ENCODE data around the gene MYL10.

Gene MYL10

DNA sequence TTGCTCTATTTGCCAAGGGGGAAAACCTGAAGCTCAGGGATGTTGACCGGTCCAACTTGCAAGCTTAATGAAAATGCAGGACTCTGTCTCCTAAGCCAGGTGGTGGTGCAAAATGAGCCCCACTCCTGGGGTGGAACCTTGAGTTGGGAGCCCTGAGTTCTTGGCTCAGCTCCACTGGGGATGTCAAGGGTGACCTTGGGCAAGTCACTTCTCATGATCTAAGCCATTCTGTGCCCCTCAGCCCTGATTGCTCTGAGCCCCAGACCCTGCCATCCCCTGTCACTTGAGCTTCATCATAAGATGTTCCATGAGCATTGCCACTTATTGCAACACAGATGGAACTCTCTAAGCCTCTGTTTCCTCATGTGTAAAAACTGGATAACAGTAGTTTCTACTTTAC is 33.9 kb downstream of the MYL10 start:
- no peak for DNase-seq

- no peak for DNase-seq
Observed at GRCh38 chr7:101594790-101595189, 34.3 kb downstream of the MYL10 start.

- no peak for DNase-seq
Observed at GRCh38 chr7:101593556-101593955, 35.5 kb downstream of the MYL10 start.

DNA sequence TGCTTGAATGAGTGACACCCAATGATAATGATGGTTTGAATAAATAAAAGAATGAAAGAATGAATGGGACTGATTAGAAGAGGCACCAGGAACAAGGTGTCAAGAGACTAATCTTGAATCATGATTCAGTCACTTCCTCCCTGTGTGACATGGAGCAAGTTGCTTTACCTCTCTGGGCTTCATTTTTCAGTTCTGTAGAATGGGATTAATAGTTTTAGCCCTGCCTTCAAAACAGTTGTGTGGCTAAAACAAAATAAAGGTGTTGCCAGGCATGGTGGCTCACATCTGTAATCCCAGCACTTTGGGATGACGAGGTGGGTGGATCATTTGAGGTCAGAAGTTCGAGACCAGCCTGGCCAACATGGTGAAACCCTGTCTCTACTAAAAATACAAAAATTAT is 37.6 kb downstream of the MYL10 start:
- no peak for DNase-seq

DNA sequence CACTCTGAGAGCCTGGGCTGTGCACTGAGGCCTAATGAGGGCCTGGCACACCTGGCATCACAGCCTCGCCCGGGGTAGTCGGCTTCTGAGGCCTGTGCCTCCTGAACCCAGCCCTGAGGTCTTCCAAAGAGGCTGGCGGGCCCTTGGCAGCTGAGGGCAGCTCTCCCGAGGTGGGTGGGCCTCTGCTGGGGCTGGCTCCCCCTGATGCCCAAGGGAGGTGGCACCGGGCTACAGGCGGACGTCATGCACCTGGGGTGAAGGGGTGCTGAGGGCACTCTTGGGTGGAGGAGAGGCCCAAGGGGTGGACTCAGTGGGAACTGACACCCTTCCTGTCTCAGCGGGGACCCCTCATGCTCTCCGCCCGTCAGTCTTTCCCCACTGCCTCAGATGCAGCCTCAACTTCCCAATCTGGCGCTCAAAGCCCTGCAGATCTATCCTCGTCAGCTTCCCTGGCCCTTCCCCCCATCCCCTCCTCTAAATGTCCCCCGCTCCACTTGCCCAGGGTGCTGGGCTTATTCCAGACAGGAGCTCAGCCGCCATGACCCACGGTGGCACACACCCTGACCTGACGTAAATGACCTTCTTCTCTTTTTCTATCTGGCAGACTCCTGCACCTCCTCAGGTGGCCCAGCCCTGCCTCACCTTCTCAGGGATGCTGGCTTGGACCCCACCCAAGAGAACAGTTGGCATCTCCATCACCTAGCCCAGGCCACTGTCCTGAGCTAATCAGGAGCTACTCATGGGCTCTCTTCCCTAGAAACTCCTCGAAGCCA is 38.2 kb downstream of the MYL10 start:
- no peak for DNase-seq

DNA sequence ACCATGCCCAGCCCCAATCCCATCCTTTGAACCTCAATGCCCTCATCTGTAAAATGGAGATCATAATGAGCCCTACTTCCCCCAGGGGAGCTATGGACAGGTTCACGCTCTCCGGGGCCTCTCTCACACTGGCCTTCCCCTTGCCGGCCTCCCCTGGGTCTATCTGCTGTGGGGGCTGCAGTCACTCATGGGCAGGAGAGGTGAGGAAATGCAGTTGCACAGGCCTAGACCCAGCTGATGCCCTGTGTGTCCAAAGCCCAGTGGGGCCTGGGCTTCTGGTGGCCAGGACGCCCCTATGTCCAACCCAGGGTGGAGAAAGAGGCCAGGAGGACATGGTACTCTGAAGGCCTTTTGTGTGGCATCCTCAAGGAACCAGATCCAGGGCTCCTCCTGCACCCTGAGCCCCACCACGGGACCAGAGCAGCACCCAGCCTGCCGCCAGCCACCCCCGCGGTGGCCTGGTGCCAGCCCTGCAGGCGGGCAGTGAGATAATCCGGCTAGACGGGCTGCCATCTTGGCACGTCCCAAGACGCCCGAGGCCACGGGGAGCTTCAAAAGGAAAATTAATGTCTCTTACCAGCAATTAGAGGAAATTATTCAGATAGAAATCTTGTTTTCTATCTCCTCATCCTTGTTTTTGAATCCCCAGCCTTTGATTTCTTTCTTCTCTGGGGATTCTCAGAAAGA is 39.0 kb downstream of the MYL10 start:
- no peak for DNase-seq

GRCh38 chr7:101589052-101589451 is 40.0 kb downstream of the MYL10 start:
- no peak for DNase-seq

- no peak for DNase-seq
Observed at GRCh38 chr7:101588131-101588935, 40.8 kb downstream of the MYL10 start.

DNA sequence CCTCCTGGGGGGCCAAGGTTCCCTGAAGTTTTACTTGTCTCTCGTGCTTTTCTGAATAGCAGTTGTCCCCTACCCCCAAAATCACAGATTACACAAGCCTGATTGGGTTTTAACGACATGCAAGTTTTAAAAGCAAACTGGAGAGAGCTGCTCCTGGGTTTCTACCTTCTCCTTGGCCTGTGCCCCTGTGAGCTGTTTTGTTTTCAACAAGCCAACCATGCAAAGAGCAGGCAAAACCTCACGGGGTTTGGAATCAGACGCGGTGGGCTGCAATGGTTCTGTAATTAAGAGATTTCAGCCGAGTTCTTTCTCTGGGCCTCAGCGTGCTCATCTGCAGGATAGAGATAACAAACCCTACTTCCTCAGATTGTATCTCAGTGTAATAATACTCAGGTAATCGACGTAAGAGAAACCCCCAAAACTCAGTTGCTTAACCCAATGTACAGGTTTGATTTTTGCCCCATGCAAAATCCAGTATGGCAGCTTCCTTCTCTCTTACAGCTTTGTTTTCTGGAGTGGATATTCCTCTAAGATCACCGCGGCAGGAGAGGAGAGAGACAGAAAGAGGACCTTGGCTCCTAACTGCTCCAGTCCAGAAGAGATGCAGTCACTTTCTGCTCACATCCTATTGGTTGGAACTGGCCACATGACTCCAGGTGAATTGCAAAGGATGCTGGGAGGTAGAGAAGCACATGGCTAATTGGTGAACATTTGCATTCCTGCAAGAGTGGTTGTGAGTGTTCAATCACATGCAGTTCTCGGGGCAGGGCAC is 42.0 kb downstream of the MYL10 start:
- no peak for DNase-seq

- DNase-seq = no peak
Observed at GRCh38 chr7:101586078-101586905, 42.8 kb downstream of the MYL10 start.

- no peak for DNase-seq
Observed at GRCh38 chr7:101582971-101583370, 46.1 kb downstream of the MYL10 start.

DNA sequence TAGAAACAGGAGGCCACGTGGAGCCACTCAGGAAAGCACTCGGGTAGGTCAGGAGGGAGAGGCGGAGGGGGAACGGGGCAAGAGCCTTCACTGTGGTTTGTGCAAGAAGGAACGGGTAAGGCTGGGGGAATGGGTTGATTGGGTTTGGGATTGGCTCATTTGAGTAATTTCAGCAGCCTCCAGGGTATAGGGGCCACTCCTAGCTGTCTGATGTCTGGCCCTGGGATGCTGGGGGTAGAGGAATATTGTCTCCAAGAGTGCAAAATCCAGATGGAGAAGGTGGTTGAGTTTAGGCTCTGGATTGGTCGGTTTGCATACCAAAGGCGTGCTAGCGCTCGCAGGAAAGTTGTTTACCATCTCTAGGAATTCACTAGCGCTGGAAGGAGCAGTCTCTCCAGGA is 47.2 kb downstream of the MYL10 start:
- no peak for DNase-seq

GRCh38 chr7:101580596-101580995 is 48.5 kb downstream of the MYL10 start:
- DNase-seq = no peak

DNA sequence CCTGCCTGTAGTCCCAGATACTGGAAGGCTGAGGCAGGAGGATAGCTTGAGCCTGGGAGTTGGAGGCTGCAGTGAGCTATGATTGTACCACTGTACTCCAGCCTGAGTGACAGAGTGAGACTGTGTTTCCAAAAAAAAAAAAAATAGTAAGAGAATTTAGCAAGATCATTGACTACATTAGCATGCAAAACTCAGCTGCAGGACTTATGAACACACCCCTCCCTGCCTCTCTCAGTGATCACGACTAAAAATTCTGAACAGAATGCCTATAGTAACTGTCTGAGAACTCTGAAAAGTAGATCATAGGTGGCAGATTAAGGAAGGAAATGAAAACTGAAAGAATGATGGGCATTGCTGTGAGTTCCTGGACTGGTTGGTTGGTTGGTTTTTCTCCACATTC is 50.5 kb downstream of the MYL10 start:
- DNase-seq = no peak

DNA sequence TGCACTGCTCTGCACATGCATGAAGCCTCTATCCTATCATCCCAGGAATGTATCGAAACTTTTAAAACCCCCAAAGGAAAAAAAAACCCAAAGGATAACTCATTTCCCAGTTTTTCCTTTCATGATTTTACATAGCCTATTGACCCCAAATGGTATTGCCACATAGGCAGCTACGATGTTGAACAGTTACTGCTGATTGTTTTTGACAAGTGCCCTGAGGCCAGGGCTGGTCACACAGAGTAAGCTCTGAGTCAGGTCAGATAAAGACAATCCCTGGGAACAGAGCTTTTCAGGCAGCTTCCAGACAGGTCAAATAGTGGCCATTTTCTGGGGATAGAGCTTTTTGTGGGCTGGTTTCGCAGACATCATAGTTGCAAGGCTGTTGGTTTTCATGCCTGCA is 52.1 kb downstream of the MYL10 start:
- no peak for DNase-seq

DNA sequence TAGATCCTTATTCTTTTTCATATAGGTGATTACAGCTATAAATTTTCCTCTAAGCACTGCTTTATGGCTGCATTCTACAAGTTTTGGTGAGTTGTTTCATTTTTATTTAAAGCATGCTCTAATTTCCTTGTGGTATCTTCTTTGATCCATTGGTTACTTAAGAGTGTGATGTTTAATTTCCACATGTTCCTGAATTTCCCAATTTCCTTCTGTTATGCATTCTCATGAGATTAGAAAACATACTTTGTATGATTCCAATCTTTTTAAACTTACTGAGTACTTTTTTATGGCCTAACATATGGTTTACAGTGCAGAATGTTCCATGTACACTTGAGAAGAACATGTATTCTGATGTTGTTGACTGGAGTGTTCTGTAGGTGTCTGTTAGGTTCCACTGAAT is 53.4 kb downstream of the MYL10 start:
- DNase-seq = no peak

GRCh38 chr7:101575168-101575567 is 53.9 kb downstream of the MYL10 start:
- DNase-seq = no peak

- no peak for DNase-seq
Observed at GRCh38 chr7:101572156-101572555, 56.9 kb downstream of the MYL10 start.

DNA sequence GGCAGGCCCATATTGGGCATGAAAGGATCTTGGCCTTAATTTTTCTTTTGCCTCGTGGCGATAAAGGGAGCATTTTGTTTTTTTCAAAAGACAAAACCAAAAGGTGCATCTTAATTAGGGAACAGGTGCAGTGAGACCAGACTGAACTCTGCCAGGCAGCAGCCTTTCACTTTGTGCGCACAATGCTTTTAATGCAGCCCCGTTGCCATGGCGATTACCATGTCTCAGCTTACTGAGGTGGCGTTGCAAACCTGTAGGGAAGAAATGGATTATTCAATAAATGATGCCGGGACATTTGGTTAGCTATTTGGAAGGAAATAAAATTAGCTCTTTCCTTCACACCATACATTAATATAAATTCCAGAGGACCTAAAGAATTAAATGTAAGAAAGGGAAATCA is 61.9 kb downstream of the MYL10 start:
- DNase-seq = no peak

DNA sequence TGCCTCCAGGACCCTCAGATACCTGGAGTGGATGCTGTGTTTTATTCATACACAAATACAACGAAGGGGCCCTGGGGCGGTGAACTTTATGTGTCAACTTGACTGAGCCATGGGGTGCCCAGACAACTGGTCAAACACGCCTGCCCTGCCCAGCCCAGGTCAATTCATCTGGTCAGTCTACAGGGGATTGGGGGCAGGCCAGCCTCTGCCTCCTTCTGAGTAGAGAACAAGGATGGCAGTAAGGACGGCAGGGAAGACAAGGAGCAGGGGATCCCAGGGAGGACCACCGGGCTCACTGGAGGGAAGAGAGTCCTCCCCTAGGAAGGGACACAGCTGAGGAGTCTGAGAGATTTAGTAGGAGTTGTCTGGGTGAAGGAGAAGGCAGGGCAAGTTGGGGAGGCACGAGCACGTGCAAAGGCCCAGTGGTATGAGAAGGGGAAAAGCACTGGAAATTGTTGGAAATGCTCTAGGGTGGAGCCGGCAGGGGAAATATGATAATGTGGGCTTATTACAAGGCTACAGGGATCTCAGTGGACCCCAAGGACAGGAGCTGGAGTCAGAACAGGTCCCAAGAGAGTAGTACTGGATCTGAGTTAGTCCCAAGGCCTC is 63.4 kb downstream of the MYL10 start:
- DNase-seq = no peak

DNA sequence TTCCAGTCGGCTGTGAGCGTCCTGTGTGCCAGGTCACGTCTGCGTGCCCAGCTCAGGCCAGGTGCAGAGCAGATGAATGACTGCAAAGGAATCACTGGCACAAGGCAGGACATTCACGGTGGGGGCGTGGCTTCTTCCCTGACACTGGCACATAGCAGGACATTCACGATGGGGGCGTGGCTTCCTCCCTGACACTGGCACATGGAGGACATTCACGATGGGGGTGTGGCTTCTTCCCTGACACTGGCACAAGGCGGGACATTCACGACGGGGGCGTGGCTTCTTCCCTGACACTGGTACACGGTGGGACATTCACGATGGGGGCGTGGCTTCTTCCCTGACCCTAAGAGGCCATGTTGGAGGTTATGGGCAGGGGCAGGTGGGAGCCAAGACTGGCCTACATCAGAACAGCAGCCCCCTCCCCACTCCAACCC is 64.3 kb downstream of the MYL10 start:
- no peak for DNase-seq
